A549 treated with ZK216348 at 1 μM for 4 hours (cell line): Measurements from ENCODE around the gene PLIN4. TPM values are rescaled to one million over a fixed set of nuclear protein-coding genes. Genes with fewer than 3 reads are reported as not detected.

Experiments
- total RNA-seq: library from RNA; stranded (reverse); fragments of 200-300 nt; extraction: Qiagen RNA extraction; gene quantifications from 5 replicates; pipeline ENCODE4 v1.2.3, GENCODE V29; 2022; ENCODE audit warnings: low read depth

The PLIN4 gene, protein sequence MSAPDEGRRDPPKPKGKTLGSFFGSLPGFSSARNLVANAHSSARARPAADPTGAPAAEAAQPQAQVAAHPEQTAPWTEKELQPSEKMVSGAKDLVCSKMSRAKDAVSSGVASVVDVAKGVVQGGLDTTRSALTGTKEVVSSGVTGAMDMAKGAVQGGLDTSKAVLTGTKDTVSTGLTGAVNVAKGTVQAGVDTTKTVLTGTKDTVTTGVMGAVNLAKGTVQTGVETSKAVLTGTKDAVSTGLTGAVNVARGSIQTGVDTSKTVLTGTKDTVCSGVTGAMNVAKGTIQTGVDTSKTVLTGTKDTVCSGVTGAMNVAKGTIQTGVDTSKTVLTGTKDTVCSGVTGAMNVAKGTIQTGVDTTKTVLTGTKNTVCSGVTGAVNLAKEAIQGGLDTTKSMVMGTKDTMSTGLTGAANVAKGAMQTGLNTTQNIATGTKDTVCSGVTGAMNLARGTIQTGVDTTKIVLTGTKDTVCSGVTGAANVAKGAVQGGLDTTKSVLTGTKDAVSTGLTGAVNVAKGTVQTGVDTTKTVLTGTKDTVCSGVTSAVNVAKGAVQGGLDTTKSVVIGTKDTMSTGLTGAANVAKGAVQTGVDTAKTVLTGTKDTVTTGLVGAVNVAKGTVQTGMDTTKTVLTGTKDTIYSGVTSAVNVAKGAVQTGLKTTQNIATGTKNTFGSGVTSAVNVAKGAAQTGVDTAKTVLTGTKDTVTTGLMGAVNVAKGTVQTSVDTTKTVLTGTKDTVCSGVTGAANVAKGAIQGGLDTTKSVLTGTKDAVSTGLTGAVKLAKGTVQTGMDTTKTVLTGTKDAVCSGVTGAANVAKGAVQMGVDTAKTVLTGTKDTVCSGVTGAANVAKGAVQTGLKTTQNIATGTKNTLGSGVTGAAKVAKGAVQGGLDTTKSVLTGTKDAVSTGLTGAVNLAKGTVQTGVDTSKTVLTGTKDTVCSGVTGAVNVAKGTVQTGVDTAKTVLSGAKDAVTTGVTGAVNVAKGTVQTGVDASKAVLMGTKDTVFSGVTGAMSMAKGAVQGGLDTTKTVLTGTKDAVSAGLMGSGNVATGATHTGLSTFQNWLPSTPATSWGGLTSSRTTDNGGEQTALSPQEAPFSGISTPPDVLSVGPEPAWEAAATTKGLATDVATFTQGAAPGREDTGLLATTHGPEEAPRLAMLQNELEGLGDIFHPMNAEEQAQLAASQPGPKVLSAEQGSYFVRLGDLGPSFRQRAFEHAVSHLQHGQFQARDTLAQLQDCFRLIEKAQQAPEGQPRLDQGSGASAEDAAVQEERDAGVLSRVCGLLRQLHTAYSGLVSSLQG (N-terminal part only)
- 0.19 to 0.28 TPM (median 0.23 TPM) in 5 replicates for total RNA-seq

GRCh38 chr19:4518345-4519171 is at the start of gene PLIN4:
PLIN4 (minus strand) TSS chr19:4518486; CDS start chr19:4518272, 214 bp downstream.

DNA sequence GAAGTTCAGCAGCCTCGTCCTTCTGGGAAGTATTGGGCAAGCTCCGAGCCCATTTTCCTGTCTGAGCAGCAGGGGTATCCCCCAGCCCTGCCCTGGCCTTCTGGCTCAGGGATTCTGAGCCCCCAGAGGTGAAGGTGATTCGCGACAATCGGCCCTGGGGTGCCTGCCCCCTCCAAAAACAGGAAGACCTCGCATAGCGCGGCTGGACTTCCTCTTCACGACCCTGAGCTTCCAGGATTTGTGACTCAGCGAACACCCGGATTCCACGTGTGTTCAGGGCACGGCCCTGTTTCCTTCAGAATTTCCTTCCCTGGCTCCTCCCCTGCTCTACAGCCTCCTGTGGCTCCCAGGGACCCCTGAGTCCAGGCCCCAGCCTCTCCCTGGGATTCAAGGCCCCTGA is 41.3 kb upstream of the PLIN4 start, which contains the start of gene SEMA6B:
Gene SEMA6B, minus strand, starts transcription at position 116 of the 400 bp plus-strand sequence. CDS start 1,227 bp downstream, outside the sequence.

GRCh38 chr19:4539693-4540581 is 21.7 kb upstream of the PLIN4 start, which contains the start of gene LRG1:
LRG1 (minus strand) TSS chr19:4540036; CDS start chr19:4540013, 23 bp downstream.

DNA sequence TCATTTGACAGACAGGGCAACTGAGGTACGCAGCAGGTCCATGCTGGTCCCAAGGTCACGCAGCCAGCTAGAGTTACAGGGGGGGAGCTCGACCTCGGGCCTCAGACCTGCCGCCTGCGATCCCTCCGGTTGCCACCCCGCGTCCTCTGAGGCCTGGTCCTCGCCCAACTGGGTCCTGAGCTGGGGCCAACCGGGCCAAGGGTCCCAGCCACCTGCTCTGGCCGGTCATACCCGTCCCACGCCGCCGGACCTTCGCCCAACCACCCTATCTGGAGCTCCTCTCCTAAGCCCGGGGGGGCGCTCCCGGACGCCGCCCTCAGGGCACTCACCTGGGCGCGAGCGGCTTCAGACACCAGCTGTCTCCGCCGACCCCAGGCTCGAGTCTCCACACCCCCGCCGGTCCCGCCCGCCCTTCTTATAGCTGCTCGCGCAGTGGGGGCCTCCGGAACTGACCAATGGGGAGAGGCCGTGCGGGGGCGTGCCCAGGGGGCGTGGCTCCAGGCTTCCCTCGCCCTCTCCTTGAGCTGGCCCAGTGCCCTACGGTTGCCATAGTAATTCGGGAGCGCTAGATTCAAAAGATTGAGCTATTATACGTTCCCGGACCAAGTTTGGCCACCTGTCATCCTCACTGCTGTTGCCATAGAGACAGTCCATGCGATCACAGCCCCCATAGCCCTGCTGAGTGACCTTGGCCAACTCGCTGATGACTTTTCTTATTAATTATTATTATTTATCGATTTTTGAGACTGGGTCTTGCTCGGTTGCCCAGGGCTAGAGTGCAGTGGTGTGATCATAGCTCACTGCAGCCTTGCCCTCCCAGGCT is 16.8 kb upstream of the PLIN4 start, which contains the start of gene PLIN5:
Gene PLIN5, minus strand, starts transcription at position 389 of the 823 bp plus-strand sequence. CDS start 1,150 bp downstream, outside the sequence.

DNA sequence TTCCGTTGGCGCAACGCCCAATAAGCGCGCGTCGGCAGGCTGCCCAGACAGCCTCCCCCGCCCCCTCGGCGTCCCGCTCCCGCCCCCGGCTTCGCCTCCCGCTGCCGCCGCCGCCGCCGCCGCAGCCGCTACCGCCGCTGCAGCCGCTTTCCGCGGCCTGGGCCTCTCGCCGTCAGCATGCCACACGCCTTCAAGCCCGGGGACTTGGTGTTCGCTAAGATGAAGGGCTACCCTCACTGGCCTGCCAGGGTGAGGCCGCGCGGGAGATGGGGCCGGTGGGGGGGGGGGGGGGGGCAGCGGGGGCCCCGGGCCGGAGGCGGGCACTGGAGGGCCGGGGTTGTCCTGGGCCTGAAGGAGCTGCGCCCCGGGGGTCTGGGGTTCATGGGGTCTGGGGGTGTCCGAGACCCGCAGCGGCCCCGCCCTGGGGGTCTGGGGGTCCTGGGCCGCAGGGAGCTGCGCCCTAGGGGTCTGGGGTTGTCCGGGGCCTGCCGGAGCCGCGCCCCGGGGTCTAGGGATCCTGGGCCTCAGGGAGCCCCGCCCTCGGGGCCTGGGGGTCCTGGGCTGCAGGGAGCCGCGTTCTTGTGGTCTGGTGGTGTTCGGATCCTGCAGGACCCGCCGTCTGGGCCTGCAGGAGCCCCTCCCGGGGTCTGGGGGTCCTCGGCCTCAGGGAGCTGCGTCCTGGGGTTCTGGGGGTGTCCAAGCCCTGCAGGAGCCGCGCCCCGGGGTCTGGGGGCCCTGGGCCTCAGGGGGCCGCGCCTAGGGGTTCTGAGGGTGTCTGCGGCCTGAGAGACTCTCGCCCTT is 45.9 kb downstream of the PLIN4 start, which contains the start of gene HDGFL2:
Gene HDGFL2, plus strand, starts transcription at position 124 of the 801 bp plus-strand sequence. Its CDS starts 54 bp downstream, at position 178.

DNA sequence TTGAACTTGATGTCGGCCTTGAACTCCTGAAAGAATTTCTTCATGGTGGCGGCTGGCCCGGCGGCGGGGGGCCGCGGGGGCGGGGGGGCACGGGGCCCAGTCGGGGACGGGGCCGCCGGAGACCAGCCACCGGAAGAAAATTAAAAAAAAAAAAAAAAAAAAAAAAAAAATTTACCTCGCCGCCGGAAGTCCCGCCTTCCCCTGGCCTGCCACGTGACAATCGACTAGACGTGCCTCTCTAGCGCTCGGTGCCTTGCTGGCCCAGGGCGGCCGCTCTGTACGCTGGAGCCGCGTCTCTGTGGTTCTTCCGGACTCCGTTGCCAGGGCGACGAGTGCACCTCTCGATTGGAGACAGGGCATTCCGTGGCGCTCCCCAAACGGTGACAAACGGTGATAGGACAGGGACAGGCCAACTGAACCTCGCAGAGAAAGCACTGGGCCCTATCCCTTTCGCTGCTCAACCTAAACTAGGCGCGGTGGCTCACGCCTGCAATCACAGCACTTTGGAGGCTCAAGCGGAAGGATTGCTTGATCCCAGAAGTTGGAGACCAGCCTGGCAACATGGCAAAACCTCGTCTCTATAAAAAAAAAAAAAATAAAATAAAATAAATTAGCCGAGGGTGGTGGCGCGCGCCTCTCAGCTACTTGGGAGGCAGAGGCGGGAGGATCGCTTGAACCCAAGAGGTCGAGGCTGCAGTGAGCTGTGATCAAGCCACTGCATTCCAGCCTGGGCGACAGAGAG is 60.5 kb downstream of the PLIN4 start, which contains the start of gene UBXN6:
Gene UBXN6, minus strand, starts transcription at position 141 of the 742 bp plus-strand sequence. Its CDS starts 97 bp downstream, at position 44.

Other genes with a start within 250 kb of the PLIN4 start
- not detected in 5 replicates for gene SHD, start 239.2 kb downstream of the PLIN4 start, total RNA-seq
- not detected in 5 replicates for gene TMIGD2, start 216.1 kb downstream of the PLIN4 start, total RNA-seq
- 6.0 to 10.8 TPM (median 8.6 TPM) in 5 replicates for gene FSD1, start 213.9 kb downstream of the PLIN4 start, total RNA-seq
- gene STAP2, start 179.7 kb downstream of the PLIN4 start, total RNA-seq: 0.12 to 0.47 TPM in 2 of 5 replicates, not detected in the others
- gene MPND, start 174.9 kb downstream of the PLIN4 start, total RNA-seq: 7.0 to 13.3 TPM (median 10.1 TPM) in 5 replicates
- 36.6 to 63.4 TPM (median 61.9 TPM) in 5 replicates for gene SH3GL1, start 117.9 kb downstream of the PLIN4 start, total RNA-seq
- 19.7 to 27.3 TPM (median 24.6 TPM) in 5 replicates for gene CHAF1A, start 115.8 kb downstream of the PLIN4 start, total RNA-seq
- gene UBXN6, start 60.7 kb downstream of the PLIN4 start, total RNA-seq: 30.7 to 66.9 TPM (median 55.5 TPM) in 5 replicates
- gene HDGFL2, start 46.2 kb downstream of the PLIN4 start, total RNA-seq: 19.3 to 33.2 TPM (median 30.4 TPM) in 5 replicates
- gene PLIN5, start 16.7 kb upstream of the PLIN4 start, total RNA-seq: 0.16 to 0.32 TPM in 2 of 5 replicates, not detected in the others
- gene LRG1, start 21.6 kb upstream of the PLIN4 start, total RNA-seq: 0.08 to 0.21 TPM (median 0.09 TPM) in 3 of 5 replicates, not detected in the others
- gene SEMA6B, start 41.2 kb upstream of the PLIN4 start, total RNA-seq: 4.3 to 6.9 TPM (median 6.2 TPM) in 5 replicates
- gene TNFAIP8L1, start 121.0 kb upstream of the PLIN4 start, total RNA-seq: 2.6 to 5.5 TPM (median 4.7 TPM) in 5 replicates
- 89.3 to 150 TPM (median 132 TPM) in 5 replicates for gene MYDGF, start 151.9 kb upstream of the PLIN4 start, total RNA-seq
- 48.4 to 66.3 TPM (median 65.2 TPM) in 5 replicates for gene DPP9, start 205.4 kb upstream of the PLIN4 start, total RNA-seq